GM19328 (cell line): ENCODE data around the gene FUZ.

Experiments used
- ATAC-seq: cut with Tn5 transposase; IDR thresholded peaks from one replicate; pipeline ENCODE4 v1.9.1; 2021; ENCODE audit warnings: mild to moderate bottlenecking, moderate library complexity; ENCODE audit not compliant: unreplicated experiment

Gene FUZ

DNA sequence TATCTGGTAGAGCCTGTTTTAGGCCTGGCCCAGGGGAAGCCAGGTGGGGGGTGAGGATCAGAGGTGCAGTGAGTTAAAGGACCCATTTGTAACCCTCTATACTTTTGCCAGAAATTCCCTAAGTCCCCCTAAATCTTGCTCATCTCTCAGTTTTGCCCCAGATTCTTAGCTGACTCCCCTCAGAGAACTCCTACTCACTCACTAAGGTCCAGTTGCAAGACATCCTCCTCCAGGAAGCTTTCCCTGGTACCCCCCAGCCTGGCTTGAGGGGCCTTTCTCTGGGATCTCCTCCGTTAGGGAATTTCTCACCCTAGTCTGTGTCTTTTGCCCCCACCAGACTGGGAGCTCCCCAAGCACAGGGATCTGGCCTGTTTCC lies 51.9 kb downstream of the FUZ start:
- no peak for ATAC-seq

DNA sequence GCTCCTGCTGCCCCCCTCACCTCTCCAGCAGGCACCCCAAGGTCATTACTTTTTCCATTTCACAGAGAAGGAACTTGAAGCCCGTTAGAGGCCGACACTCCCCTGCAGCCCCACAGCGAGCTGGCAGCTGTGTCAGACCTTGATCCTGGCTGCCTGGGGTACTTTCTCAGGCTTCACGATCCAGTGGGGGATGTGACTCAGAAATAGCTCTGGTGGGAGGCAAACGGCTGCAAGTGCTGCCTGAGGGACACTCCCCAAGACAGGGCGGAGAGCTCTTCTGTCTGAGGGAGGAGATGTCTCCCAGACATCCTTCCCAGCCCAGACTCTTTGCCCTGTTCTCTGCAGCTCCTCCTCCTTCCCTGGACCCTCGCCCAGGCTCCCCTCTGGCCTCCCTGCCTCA lies 54.8 kb downstream of the FUZ start:
- ATAC-seq = no peak
